G401.6 (cell line): ENCODE measurements around the gene VAT1L.

Experiments
- FAIRE-seq: peaks from 2 replicates; lab custom pipeline; 2012; peaks lifted over from hg19 to GRCh38; lab: Jason Lieb, UNC

The VAT1L gene

DNA sequence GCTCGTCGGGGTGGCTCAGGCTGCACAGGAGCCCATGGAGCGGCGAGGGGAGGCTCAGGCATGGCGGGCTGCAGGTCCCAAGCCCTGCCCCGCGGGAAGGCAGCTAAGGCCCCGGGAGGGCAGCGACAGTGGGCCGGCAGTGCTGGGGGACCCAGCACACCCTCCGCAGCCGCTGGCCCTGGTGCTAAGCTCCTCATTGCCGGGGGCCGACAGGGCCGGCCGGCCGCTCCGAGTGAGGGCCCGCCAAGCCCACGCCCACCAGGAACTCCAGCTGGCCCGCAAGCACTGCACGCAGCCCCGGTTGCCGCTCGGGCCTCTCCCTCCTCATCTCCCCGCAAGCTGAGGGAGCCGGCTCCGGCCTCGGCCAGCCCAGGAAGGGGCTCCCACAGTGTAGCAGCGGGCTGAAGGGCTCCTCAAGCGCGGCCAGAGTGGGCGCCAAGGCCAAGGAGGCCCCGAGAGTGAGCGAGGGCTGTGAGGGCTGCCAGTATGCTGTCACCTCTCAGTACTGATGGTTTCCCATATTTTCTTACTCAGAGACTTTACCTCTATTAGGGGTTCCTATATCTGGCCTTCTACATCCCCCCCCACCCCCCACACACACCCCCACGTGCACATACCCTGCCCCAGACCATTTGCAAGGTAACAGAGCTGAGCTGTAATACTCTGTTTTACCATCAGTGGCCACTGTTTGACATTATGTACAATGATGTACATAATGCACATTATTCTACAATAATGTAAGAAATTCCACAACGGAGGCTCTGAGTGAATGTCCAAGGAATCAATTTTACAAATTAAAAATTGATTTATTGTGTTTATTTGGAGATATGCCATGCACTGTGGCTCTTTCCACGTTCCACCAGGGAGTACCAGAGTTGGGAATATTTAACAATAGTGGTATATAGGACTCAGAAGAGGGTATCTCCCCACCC, 3.7 kb upstream of the VAT1L start:
- no peak for FAIRE-seq

DNA sequence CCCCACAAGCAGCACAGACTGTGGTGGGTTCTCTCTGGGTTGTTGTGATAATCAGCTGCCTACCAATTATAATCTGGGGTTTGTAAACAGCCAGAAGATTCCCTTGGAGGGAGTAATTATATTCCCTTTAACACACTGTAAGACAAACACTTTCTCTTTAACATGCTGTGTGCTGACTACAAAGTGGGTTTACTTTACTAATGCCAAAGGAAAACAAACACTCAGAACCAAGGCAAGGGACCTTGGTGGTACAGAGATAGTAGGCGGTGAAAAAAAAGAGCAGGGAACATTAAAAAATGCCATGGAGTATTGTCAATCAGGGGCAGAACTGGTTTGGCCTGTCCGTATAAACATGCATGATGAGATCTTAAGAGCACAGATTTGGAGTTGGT, 3.0 kb upstream of the VAT1L start:
- FAIRE-seq, result no peak

DNA sequence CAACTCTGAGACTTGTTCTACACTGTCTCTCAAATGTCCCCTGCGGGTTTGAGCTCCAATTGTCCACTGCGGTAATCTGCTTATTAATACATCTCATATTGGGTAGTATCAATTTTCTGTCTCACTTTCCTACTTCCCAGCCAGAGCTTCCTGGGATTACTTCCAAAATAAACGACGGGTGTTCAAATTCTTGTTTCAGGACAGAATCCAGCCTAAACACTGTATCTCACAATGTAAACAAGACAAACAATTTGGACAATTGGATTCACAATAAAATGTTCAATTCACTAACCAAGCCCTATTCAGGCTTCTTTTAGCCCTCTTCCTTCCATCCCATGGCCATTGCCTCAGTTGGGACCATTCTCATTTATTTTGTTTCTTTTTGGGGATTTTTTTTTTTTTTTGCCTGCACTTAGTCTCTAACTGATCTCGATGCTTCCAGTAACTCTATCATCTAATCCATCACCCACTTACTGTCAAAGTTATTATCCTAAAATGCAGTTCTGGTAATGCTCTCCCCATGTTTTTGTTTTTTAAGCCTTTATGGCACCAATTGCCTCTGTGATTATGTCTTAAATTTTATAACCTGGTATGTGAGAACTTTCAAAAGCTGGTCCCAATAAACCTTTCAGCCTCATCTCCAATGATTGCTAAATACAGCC, 2.0 kb upstream of the VAT1L start:
- no peak for FAIRE-seq

DNA sequence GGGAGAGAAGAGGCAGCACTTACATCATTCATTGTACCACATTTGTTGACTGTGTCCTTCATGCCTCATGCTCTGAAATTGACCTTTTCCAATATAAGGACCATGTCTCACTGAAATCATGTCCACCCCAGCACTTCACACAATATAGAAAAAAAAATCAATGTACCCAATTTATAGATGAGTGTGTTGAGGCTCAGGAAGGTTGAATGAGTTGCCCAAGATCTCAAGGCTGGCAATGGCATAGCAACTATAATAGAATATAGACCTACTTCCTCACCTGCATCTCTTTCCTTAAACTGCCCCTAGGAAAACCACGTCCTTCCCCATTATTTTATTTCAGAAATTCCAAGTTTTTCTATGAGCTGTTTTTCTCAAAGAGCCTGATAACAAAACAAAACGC, 912 bp upstream of the VAT1L start:
- no peak for FAIRE-seq

DNA sequence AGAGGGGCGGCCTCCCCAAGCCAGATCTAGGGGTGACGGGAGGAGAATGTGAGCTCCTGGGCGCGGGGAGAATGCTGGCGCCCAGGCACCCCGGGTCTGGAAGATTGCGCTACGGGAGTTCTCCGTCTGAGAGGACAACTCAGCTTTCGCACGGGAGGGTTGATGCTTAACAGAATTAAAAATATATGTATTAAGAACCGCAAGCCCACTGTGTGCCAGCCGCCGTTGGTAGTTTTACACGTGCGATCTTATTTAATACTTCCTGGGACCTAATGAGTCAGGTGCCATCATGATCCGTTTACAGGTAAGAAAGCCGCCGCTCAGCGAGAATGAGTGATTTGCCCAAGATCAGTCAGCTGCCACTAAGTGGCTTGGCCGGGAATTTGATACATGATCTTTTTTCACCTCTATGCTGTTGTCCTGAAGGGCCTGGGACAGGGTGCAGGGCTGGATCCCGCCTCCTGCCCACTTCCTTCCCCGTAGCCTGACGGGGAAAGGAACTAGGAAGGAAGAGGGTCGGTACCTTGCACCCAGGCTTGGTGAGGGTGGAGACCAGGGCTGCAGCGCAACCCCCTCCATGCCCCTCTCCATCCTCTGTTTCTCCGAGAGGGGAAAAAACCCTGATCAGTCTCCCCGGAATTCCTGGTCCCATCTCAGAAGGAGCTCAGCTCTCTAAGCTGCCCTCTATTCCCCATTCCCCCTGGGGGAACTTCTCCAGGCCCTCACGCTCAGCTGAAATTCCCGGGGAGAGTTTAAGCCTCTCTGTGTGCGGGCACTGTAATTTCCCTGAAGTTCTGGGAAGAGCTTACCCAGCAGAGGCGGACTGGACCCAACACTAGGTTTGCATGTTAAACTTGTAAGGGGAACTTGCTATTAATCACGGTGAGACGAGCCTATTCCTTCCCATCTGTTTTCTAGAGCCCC, 983 bp downstream of the VAT1L start:
- FAIRE-seq, result no peak

DNA sequence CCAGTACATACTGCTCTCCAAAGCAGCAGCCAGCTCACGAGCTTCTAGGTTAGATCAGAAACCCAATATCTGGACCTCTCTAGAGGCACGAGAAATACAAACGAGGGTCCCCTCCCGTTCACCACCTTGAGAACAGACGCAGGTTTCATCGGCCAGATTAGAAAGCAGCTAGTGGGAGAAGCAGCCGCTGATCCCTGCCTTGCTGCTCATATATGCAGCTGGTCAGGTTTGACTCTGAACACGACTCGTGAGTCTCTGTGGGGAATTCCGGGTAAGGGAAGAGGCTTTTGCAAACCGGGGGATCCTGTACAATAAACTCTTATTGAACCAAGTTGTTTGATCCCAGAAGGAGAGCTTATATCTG, 1.6 kb downstream of the VAT1L start:
- FAIRE-seq, result no peak

DNA sequence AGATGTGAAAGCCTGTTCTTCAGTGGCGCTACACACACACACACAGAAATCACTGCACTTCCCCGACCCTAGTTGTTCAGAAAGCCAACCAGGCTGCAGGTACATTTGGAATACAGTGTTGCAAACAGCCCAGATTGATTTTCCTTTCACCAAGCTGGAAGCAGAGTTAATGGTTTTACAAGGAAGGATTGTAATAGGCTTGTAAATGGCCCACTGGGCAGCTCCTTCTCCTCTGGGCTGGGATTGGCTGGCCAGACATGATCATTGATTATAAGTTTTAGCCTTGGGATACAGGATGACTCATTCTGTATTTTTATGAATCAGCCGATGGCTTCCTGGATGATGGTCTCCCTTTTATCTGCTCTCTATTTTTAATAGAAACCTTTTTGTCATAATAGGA, 2.5 kb downstream of the VAT1L start:
- no peak for FAIRE-seq

DNA sequence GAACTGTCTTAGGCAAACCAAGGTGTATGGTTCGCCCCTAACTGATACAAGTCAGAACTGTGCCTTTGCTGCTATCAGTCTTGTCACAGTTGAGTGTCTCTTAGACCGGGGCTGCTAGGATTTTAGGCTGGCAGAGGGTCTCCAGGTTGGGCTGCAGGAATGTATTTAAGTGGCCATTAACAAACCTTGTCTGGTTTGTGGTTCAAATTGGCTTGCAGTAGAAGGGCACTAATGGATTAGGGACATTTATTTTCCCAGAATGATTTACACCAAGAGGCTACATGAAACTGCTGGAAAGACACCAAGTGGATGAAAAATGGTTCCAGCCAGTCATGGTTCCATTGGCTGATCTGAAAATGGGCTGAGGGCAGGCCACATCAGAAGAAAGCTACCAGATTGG, 5.1 kb downstream of the VAT1L start:
- FAIRE-seq, result no peak

DNA sequence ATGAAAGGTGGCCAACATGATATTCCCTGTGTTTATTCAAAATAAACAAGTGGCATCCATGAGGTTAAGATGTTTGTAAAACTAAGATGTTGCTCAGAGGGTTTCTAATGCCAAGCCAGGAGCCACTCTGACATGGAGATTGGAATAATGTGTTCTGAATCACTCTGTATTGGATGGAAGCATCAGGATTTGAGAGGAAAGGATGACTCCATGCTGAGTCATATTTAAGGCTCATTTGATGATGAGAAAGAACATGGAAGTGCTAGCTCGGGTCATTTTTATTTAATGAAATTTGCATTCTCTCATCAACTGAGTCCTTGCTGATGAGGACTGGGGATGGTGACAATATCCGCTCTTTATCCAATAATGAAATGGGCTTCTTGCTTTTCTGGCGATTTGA, 6.2 kb downstream of the VAT1L start:
- FAIRE-seq, result no peak

DNA sequence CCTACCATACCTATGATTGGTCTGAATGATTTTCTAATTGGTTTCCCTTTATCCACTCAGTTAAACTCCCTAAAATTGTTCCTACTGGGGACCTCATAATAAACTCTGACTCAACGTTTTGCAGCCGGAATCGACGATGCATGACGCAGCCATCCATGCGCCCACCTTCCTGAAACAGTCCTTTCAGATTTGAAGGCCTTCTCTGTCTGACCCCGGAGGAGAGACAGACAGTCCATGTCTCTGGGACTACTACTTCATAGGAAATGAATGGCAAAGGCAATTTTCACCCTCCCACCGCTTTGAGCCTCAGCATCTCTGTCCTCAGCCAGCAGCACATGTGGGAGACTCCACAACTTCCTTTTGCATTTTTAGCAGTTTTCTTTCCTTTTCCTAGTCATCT, 13.5 kb downstream of the VAT1L start:
- no peak for FAIRE-seq

DNA sequence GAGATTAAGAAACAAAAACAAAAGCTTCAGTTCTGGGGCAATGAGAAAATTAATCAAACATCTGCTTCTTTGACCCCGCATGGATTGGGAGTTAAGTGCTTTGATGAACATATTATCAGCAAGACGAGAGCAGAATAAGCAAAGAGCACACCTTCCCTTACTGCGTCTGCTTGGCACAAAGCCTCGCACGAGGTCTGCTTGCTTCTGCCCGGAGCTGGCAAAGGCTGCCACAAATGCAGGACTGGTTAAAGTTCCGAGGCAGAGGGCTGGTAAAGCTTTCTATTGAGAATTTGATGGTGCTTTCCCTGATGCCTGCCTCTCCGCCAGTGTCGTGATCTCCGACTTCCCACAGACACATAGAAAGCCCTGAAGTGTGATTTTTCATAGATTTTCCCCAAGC, 17.0 kb downstream of the VAT1L start:
- FAIRE-seq, result no peak

DNA sequence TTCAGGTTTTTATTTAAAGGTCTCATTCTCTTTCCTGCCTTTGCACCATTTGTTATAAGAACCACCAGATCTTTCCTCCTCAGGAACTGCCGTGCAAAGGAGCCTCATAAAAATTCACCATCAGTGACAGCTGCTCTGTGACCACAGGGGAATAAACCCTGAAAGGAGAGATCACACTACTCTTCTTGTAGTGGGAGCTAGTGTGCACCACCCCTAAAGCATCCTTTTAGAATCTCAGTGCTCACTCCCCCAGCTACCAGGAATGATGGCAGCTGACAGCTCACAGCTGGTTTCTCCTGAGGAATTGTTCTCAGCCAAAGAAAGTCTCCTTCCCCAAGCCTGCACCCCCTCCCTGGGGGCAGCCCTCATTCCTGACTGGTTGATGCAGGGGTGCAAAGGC, 18.7 kb downstream of the VAT1L start:
- no peak for FAIRE-seq

DNA sequence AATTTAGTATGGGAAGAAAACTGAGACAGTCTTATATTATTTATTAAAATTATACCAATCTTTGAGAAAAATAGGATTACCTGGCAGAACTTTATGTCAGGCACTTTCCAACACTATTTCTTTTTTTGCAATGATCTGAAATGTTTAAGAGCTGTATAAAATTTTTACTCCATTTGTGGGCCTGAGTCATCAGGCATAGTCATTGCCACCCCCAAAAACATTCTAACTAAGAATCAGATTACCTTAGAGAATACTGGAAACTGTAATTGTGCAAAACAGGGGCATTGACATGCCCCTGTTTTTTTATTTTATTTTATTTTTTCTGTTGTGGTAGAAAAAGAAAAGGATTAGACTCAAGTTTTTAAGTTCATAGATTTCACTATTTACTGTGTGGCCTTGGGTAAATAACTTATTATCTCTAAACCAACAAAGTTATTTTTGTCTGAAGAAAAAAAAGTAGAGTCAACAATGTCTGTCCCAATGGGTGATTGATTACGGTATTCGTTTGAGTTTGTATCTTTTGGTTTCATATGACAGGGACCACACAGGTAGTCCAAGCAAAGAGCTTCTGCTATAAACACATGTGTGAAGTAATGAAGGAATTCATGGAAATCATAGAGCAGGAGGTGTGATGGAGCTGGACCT, 24.6 kb downstream of the VAT1L start:
- no peak for FAIRE-seq

DNA sequence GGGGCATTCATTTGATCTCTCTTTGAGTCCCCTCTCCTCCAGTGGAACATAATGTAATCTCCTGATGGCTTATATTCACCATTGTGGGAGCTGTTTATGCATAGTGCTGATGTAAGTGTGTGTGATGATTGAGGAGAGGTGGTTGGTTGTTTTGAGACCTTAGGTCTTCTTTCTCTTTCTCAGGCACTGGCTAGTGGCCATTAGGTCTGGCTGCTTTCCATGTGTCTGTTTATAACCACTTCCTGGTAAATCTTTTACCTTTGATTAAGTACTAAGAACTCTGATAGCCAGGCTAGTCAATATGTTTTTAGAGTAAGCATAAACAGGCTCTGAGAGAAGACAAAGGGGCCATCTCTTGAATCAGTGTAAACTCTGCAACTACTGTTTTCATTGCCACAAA, 27.9 kb downstream of the VAT1L start:
- FAIRE-seq, result no peak

DNA sequence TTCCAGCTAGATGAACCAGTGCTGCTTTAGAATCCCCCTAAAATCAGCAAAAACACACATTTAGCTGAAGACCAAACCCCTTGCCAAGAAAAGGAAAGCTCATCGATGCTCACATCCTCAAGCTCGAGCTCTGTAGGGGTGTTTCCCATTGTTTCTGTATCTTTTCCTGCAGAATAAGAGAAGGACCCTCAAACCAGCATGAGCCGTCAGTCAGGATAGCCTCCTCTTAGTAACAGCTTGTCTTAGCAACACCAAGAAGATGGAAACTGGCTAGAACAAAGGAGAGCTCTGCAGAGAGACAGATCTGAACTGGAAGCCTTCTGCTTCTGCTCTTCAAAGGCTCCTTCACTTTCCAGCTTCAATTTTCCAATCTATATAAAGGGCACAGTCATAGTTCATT, 32.0 kb downstream of the VAT1L start:
- no peak for FAIRE-seq

DNA sequence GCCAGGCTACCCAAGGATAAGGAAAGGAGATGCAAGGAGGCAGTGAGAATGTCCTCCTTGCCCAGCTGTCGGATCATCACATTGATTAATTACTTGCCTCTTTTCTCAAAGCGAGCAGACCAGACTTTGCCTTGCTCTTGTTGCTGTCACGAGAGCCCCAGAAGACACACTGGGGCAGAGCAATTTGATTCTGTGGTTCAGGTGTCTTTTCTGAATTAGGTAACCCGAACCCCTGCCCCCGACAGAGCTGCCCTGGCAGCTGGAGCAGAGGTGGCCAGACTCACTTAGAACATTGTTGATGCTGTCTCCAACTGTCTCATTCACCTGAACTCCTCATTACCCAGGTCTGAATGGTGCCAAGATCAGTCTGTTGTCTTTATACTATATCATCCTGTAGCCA, 34.3 kb downstream of the VAT1L start:
- FAIRE-seq, result no peak

DNA sequence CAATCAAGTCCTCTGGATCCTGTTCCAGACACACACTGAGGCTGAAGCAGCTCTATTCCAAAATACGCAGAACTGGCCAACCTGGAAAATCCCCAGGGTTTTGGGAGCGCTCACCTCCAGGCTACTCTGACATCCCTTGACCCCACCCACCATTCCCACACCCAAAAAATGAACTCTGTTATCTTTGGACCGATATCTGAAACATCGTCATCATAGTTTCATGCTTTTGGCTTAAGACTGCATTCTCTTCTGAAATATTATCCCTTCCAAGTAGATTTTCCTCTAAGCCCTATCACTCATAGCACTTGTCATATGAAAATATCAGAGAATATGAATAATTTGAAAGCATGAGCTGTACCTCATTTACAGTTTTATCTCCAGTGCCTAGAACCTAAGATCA, 34.7 kb downstream of the VAT1L start:
- FAIRE-seq, result no peak

DNA sequence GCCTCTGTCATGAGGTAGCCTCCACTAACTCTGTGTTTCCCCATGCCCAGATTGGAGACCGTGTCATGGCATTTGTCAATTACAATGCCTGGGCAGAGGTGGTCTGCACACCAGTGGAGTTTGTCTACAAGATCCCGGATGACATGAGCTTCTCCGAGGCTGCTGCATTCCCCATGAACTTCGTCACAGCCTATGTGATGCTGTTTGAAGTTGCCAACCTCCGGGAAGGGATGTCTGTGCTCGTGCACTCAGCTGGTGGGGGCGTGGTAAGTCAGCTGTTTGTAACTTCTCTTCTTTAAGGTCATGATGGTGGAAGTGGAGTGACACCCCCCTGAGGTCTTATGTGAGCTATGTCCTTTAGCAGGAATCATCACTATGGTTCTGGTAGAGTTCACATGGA, 36.8 kb downstream of the VAT1L start:
- no peak for FAIRE-seq

DNA sequence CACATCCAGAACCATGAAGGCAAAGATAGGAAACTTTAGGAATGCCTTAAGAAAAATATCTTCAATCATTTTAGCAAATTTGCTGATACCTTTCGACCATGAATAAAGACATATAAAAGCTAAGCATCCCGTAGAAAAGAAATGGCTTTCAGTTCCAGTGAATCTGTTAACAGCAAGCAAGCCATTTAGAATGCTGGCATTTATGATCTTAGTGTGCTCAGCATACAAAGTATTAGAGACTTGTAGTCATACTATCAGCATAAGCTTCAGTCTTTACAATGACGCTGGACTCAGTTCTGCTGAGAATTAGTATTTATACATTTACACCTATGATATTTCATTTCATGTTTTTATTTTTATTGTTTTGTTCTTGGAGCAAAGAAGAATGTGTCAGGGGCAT, 38.7 kb downstream of the VAT1L start:
- FAIRE-seq, result no peak

DNA sequence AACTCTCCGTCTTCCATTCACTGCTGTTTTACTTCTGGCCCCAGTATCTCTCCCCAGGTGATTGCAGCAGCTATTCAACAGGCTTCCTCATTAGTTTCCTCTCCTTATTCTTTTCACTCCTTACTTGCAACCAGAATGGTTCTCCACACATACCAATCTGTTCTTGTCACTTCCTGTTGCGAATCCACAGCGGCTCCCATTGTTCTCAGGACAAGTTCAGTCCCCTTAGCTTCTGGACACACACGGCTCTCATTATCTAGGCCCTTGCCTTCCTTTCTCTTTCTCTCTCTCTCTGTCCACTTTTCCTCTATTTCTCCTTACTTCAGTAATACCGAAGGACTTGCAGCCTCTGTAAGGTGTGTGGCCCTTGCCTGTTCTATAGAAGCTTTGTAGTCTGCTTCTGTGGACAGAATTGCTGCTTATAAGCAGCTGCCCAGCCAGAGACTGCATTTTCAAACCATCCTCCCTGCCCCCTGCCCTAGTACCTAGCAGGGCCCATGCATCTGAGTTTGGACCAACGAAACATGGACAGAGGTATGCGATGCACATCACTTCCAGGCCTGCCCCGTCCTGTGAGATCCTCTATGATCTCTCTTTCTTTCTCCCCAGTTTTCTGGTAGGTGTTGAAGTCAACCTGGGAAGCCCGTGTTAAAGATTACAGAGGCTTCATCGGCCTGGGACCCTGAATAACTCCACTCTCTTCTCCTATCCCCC, 45.7 kb downstream of the VAT1L start:
- no peak for FAIRE-seq

DNA sequence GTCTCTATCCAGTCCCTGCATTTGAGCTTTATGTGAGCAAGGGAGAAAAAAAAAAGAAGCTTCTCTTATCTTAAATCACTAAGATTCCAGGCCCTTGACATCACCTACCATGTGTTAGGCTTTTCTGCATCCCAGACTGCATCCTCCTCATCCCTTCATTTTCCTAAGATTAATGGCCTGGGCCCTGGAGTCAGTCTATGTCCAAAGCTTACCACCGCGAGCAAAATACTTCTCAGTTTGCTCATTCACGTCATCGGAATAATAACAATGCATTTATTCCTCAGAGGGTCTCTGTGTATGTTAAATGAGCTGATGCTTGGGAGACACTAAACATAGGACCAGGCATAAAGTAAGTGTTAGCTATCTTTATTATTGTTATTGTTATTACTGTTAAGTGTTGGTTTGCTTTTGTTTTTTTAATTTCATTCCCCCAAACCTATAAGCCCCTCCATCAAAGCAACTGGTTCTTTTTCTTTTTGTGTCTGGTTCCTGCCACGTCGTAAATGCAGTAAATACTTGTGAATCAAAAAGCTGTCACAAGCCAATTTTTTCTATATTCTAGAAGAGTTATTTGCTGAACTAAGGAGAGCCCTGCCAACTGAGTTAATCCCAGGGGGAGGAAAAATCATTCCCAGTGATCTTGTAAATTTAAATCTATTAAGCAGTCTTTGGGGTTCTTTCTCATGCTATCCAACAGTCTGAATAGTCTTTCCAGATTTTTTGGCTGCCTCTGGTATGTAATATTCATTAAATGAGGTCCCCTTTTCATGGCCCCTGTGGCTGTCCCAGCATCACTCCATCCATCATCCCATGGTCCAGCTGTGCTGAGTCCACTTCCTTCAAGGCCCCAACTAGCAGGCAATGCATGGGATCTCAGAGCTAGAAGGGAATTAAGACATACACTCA, 46.5 kb downstream of the VAT1L start:
- FAIRE-seq, result no peak
